RWPE2 (cell line): Measurements from ENCODE around the gene SLC26A4.
A peak's percentile ranks its signal among the peaks of the same experiment; 100 is the strongest.

ENCODE experiments used
- ATAC-seq: fragments of 200-7000 bp; cut with Tn5 transposase; 3 replicates; pipeline ENCODE4 v1.9.1; 2021; ENCODE audit warnings: low read depth
- DNase-seq: peaks from one replicate; pipeline ENCODE4 v3.0.0-alpha.2; 2020; ENCODE audit warnings: low spot score
- H3K27ac ChIP-seq: fragments of 450-650 bp; 2 replicates; pipeline ENCODE4 v1.5.1; 2017; ENCODE audit warnings: mild to moderate bottlenecking; ENCODE audit not compliant: poor library complexity, severe bottlenecking
- H3K27me3 ChIP-seq: fragments of 250-450 bp; sonication (Bioruptor Pico); 2 replicates; pipeline ENCODE4 v1.5.1; 2021; ENCODE audit warnings: mild to moderate bottlenecking, moderate library complexity; ENCODE audit not compliant: insufficient read depth, poor library complexity, severe bottlenecking
- H3K36me3 ChIP-seq: fragments of 250-450 bp; sonication (Bioruptor Pico); 2 replicates; pipeline ENCODE4 v1.5.1; 2020; ENCODE audit warnings: low read depth, mild to moderate bottlenecking, moderate library complexity
- H3K4me1 ChIP-seq: fragments of 250-450 bp; sonication (Bioruptor Pico); 2 replicates; pipeline ENCODE4 v1.5.1; 2021; ENCODE audit warnings: mild to moderate bottlenecking, moderate library complexity; ENCODE audit not compliant: insufficient read depth, poor library complexity, severe bottlenecking
- H3K4me3 ChIP-seq: fragments of 250-450 bp; sonication (Bioruptor Pico); 2 replicates; pipeline ENCODE4 v1.5.1; 2021; ENCODE audit warnings: mild to moderate bottlenecking, moderate library complexity; ENCODE audit not compliant: severe bottlenecking
- H3K9me3 ChIP-seq: fragments of 250-450 bp; sonication (Bioruptor Pico); 2 replicates; pipeline ENCODE4 v1.5.1; 2021; ENCODE audit warnings: mild to moderate bottlenecking, moderate library complexity; ENCODE audit not compliant: severe bottlenecking
- CTCF ChIP-seq: fragments of 450-650 bp; IDR thresholded peaks from one replicate; pipeline ENCODE4 v1.5.1; 2017; ENCODE audit warnings: mild to moderate bottlenecking, moderate library complexity; ENCODE audit not compliant: poor library complexity, severe bottlenecking

The SLC26A4 gene

GRCh38 chr7:107712896-107713295, 52.3 kb downstream of the SLC26A4 start:
- no peak for TF ChIP-seq CTCF
- DNase-seq = no peak
- no peaks in the 10 kb centered on the region for H3K27me3 ChIP-seq

GRCh38 chr7:107715531-107715930, 54.9 kb downstream of the SLC26A4 start:
- no peaks in the 10 kb centered on the region for H3K27me3 ChIP-seq
- no peak for DNase-seq
- no peaks in the 10 kb centered on the region for H3K4me1 ChIP-seq
- TF ChIP-seq CTCF = no peak
- no peaks in the 10 kb centered on the region for H3K36me3 ChIP-seq
- H3K9me3 ChIP-seq = no peaks in the 10 kb centered on the region
- H3K27ac ChIP-seq = no peak overlapping the region
- H3K4me3 ChIP-seq = no peak overlapping the region
- ATAC-seq = peak; percentile 76

More at GRCh38 chr7:107712896-107713295, 52.3 kb downstream of the SLC26A4 start:
- Histone ChIP-seq H3K27ac (no peak overlapping the region), H3K36me3 (no peaks in the 10 kb centered on the region), H3K4me3 (no peak overlapping the region), H3K9me3 (no peaks in the 10 kb centered on the region), H3K4me1 (no peaks in the 10 kb centered on the region)
- 0 out of 3 replicates have a peak, but pooled peaks have one; percentile 27 for ATAC-seq

- no peak; the same call in 2 of the 3 replicates for ATAC-seq
- no peak overlapping the region for H3K27ac ChIP-seq
- no peak for DNase-seq
- no peaks in the 10 kb centered on the region for H3K27me3 ChIP-seq
- no peak for TF ChIP-seq CTCF
- no peaks in the 10 kb centered on the region for H3K4me1 ChIP-seq
- H3K9me3 ChIP-seq = no peaks in the 10 kb centered on the region
- no peaks in the 10 kb centered on the region for H3K36me3 ChIP-seq
- no peak overlapping the region for H3K4me3 ChIP-seq
These were observed 58.0 kb downstream of the SLC26A4 start for GRCh38 chr7:107718456-107719193.

- Histone ChIP-seq H3K27me3 (no peaks in the 10 kb centered on the region), H3K4me3 (no peak overlapping the region), H3K9me3 (no peaks in the 10 kb centered on the region), H3K27ac (no peak overlapping the region), H3K4me1 (no peaks in the 10 kb centered on the region), H3K36me3 (no peaks in the 10 kb centered on the region)
- TF ChIP-seq CTCF = no peak
- DNase-seq = no peak
- no peak for ATAC-seq
These were observed 60.7 kb downstream of the SLC26A4 start for GRCh38 chr7:107721286-107721685.

- no peaks in the 10 kb centered on the region for H3K9me3 ChIP-seq
- TF ChIP-seq CTCF = no peak
- H3K27me3 ChIP-seq = peaks cover 1% of the 10 kb centered on the region
- no peak overlapping the region for H3K4me3 ChIP-seq
- no peak overlapping the region for H3K27ac ChIP-seq
- no peak for ATAC-seq
- no peaks in the 10 kb centered on the region for H3K36me3 ChIP-seq
- no peaks in the 10 kb centered on the region for H3K4me1 ChIP-seq
- DNase-seq = no peak
These were observed 62.6 kb downstream of the SLC26A4 start for GRCh38 chr7:107723255-107723654.
